Right lobe of liver (tissue), 6 donors: ENCODE data around the gene SETBP1. TPM values are rescaled to one million over a fixed set of nuclear protein-coding genes. Genes with fewer than 3 reads are reported as not detected.

Source experiments
- ATAC-seq, 4 donors: fragments of 200-7000 bp; cut with Tn5 transposase; one replicate each; pipeline ENCODE4 v1.9.1; 2020; ENCODE audit warnings: mild to moderate bottlenecking in 4 of 4, moderate library complexity in 4 of 4
- DNase-seq, 3 donors: peaks; one replicate each; pipeline ENCODE4 v3.0.0-alpha.2; 2020
- H3K27ac ChIP-seq, 3 donors: fragments of 200-600 bp; one replicate each; pipeline ENCODE4 v1.8.0; 2022
- H3K27me3 ChIP-seq, 2 donors: fragments of 200-600 bp; one replicate each; pipeline ENCODE4 v1.8.0; 2022
- H3K36me3 ChIP-seq, 4 donors: fragments of 200-600 bp; sonication (generic) in 1 of 4; one replicate each; pipeline versions ENCODE4 v1.5.1 to v1.8.0; 2017 to 2022; ENCODE audit warnings: control low read depth in 1 of 4
- H3K4me1 ChIP-seq, 4 donors: fragments of 200-600 bp; sonication (generic) in 1 of 4; one replicate each; pipeline versions ENCODE4 v1.5.1 to v1.8.0; 2017 to 2022; ENCODE audit warnings: control low read depth in 1 of 4
- H3K4me3 ChIP-seq, 3 donors: fragments of 200-600 bp; one replicate each; pipeline ENCODE4 v1.8.0; 2022
- H3K9me3 ChIP-seq, 4 donors: fragments of 200-600 bp; sonication (generic) in 1 of 4; one replicate each; pipeline versions ENCODE4 v1.5.1 to v1.8.0; 2017 to 2022; ENCODE audit warnings: control low read depth in 1 of 4
- POLR2A ChIP-seq: fragments of 450-650 bp; IDR thresholded peaks from one replicate; pipeline ENCODE4 v1.6.1; 2017; ENCODE audit warnings: antibody characterized with exemption, mild to moderate bottlenecking
- WGBS: methylation state at CpG from one replicate; pipeline ENCODE4 v1.1.6; 2018; ENCODE audit warnings: low coverage, low lambda C conversion rate; ENCODE audit not compliant: insufficient coverage; ENCODE audit errors: missing lambda C conversion rate; 5-methylcytosine and 5-hydroxymethylcytosine counted together
- intact Hi-C, 2 donors: fragments of 100-400 bp; cut with DNase I; formaldehyde crosslinking; loops; one replicate each; pipeline versions ENCODE4 v1.11.2 to v1.14.1; 2022
- total RNA-seq, 6 experiments: library from RNA; depleted of rRNA in 2 of 6; stranded (reverse); fragments of >200 nt in 2 of 6; fragmentation: NEBNext Ultra II Directional in 3 of 6; extraction: Animal tissue kit (Norgen Biotek cat#: 25700) in 3 of 6; gene quantifications; one replicate each; pipeline versions ENCODE4 v1.1.0 to v1.2.4, GENCODE V29; 2016 to 2023
- TF ChIP-seq, protein P1 (sequence below), 4 donors: fragments of 200-600 bp in 3 of 4; fragments of 450-650 bp in 1 of 4; IDR thresholded peaks; one replicate each; pipeline versions ENCODE4 v1.5.1 to v1.8.0; 2016 to 2022; ENCODE audit warnings: antibody characterized with exemption in 4 of 4, mild to moderate bottlenecking in 2 of 4
- donor health status: DM: no; HTN: yes; CAD: no.
- donor health status: DM: no; HTN: no; CAD: no.
- donor health status: DM: no; HTN: no; CAD: no.
- donor health status: DM: no; HTN: yes; CAD: no.
- donor health status: DM: no; HTN: yes; CAD: no.

Gene SETBP1
- total RNA-seq, 6 experiments from 2014 or later, result 14.3 to 29.1 (median 16.6) TPM

DNA sequence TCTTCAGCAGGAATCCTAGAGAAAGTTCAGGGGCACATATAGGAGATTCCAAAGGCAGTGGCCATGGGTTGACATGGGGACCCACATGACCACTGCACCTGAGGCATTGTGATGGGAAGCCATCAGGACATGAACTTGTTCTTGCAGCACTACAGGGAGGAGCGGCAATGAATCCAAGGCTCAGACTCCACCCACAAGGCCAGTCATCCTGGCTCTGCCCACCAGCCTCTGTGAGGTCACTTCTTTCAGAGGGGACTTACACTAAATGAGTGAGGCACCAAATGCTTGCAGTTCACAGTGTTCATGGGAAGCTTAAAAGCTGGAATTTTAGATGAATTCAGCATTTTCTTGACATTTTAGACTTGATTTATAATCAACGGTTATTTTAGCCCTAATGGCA lies 254.2 kb downstream of the SETBP1 start:
- WGBS, result 73% methylated on average over 1 of the region's 2 CpGs
- TF ChIP-seq, protein P1, sequence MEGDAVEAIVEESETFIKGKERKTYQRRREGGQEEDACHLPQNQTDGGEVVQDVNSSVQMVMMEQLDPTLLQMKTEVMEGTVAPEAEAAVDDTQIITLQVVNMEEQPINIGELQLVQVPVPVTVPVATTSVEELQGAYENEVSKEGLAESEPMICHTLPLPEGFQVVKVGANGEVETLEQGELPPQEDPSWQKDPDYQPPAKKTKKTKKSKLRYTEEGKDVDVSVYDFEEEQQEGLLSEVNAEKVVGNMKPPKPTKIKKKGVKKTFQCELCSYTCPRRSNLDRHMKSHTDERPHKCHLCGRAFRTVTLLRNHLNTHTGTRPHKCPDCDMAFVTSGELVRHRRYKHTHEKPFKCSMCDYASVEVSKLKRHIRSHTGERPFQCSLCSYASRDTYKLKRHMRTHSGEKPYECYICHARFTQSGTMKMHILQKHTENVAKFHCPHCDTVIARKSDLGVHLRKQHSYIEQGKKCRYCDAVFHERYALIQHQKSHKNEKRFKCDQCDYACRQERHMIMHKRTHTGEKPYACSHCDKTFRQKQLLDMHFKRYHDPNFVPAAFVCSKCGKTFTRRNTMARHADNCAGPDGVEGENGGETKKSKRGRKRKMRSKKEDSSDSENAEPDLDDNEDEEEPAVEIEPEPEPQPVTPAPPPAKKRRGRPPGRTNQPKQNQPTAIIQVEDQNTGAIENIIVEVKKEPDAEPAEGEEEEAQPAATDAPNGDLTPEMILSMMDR (IDR thresholded peaks at IDR 0.05), result no peak
- H3K27ac ChIP-seq, result no peak overlapping the region
- no peaks in the 10 kb centered on the region for H3K36me3 ChIP-seq
- DNase-seq, result no peak
- H3K9me3 ChIP-seq, result no peaks in the 10 kb centered on the region
- no peak for ATAC-seq
- no peak overlapping the region for H3K4me3 ChIP-seq
- intact Hi-C loops, result no loop called here
- H3K4me1 ChIP-seq, result no peaks in the 10 kb centered on the region
- no peaks in the 10 kb centered on the region for H3K27me3 ChIP-seq

DNA sequence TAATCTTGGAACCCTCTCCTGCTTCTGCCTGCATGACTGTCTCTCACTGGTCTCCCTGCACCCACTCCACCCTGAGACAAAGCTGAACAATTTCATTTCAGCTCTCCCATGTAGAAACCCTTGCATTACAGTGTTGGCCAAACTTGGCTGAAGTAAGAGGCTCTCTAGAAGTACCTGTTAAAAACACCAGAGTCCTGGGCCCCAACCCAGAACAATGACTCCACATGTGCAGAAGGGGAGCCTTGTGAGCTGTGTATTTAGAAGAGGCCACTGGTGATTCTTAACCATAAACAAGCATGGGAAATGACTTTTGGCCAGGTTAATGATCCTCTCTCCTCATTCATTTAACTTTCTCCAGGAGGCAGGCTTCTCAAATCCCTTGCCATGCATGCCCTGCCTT lies 254.8 kb downstream of the SETBP1 start:
- intact Hi-C loops, result no loop called here
- Histone ChIP-seq H3K9me3 (no peaks in the 10 kb centered on the region), H3K4me3 (no peak overlapping the region), H3K27me3 (no peaks in the 10 kb centered on the region), H3K36me3 (no peaks in the 10 kb centered on the region), H3K4me1 (no peaks in the 10 kb centered on the region), H3K27ac (no peak overlapping the region)
- no peak for DNase-seq
- ATAC-seq, result no peak
- TF ChIP-seq POLR2A, result no peak
- TF ChIP-seq, protein P1 (IDR thresholded peaks at IDR 0.05), result no peak

DNA sequence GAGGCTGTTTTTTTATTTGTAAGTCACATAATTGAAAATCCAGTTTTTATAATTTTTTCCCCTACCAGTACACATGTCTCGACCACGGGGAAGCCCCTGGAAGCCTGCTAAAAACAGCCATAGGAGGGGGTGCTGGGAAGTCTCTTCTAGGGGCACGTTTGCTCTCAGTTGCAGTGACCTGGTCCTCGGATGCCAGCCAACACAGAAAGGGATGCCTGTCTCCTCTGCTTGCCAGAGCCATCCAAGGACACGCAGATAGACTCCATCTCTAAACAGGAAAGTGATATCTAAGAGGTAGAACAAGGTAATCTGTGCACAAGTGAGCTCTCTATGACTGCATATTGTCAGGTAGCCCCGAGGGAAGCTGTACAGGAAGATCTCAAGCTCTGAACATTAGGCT lies 255.8 kb downstream of the SETBP1 start:
- H3K4me1 ChIP-seq, result peaks cover 0 to 5% (median 0%) of the 10 kb centered on the region in 4 donors
- ATAC-seq (no peak), DNase-seq (no peak)
- H3K27me3 ChIP-seq, result no peaks in the 10 kb centered on the region
- intact Hi-C loops, result no loop called here
- H3K9me3 ChIP-seq, result no peaks in the 10 kb centered on the region
- H3K36me3 ChIP-seq, result no peaks in the 10 kb centered on the region
- no peak overlapping the region for H3K4me3 ChIP-seq
- TF ChIP-seq, protein P1 (IDR thresholded peaks at IDR 0.05), result no peak
- TF ChIP-seq POLR2A, result no peak
- H3K27ac ChIP-seq, result no peak overlapping the region
- 76% methylated on average over 6 of the region's 6 CpGs for WGBS

DNA sequence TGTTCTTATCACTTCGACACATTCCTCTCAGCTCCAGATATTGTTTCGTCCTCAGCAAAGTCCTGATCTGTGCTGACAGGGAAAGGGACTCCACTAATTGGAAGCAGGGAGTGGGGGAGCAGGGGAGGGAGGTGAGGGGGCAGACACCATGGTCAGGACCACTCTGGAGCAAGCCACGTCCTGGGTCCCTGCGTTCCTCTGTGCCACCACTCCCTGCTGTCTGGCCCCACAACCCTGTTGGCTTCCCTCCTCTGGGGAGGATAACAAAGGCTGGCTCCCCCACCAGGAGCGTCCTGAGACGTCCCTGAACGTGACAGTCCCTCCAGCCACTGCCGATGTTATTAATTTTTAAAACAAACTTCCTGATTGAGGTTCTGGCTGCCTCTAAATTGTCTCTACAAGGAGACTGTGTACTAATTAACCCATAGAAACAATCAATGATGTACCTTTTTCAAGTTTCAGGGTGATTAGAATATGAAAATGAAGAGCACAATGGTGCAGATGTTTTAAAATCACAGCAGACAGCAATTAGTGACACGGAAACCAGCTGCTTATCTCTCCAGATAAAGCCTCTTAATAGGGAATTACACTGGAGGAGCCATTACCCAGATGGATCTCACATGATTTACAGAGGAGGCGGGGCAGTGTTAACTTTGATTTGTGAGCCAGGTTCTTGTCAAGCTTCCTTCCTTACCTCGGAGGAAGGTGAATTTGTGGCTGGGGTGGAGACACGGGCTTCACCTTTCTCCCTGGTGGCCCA lies 257.5 kb downstream of the SETBP1 start:
- H3K27ac ChIP-seq, result no peak overlapping the region

More for the DNA sequence above, 257.5 kb downstream of the SETBP1 start:
- DNase-seq (no peak), ATAC-seq (peak in 3 of 4 donors; percentile 17 to 35 (median 28))
- Histone ChIP-seq H3K36me3 (no peaks in the 10 kb centered on the region), H3K4me1 (peaks cover 0 to 18% (median 2%) of the 10 kb centered on the region in 4 donors), H3K4me3 (no peak overlapping the region), H3K9me3 (no peaks in the 10 kb centered on the region), H3K27me3 (no peaks in the 10 kb centered on the region)
- WGBS, result 36% methylated on average over 6 of the region's 12 CpGs
- no peak for TF ChIP-seq POLR2A
- TF ChIP-seq, protein P1 (IDR thresholded peaks at IDR 0.05), result no peak
- intact Hi-C loops, result no loop called here
